DND-41 (cell line): ENCODE results near the gene MYO16.

Experiments used
- ATAC-seq: fragments of 200-7000 bp; cut with Tn5 transposase; 3 replicates; pipeline ENCODE4 v1.9.1; 2021; ENCODE audit warnings: low read depth; ENCODE audit not compliant: insufficient read depth
- DNase-seq: peaks from one replicate; pipeline ENCODE4 v3.0.0-alpha.2; 2020
- H2AFZ ChIP-seq: 2 replicates; pipeline ENCODE4 v1.6.0; 2012; ENCODE audit warnings: low read depth, low read length
- H3K27ac ChIP-seq: 2 replicates; pipeline ENCODE4 v1.5.1; 2012; ENCODE audit warnings: low read length, inconsistent platforms
- H3K27me3 ChIP-seq: fragments of 200-600 bp; sonication (generic); 2 replicates; pipeline ENCODE4 v1.6.0; 2012; ENCODE audit warnings: low read length, mild to moderate bottlenecking, inconsistent platforms; ENCODE audit not compliant: insufficient read depth, poor library complexity
- H3K36me3 ChIP-seq: 2 replicates; pipeline ENCODE4 v1.5.1; 2012; ENCODE audit warnings: low read length, inconsistent platforms; ENCODE audit not compliant: insufficient read depth
- H3K4me1 ChIP-seq: 2 replicates; pipeline ENCODE4 v1.5.1; 2012; ENCODE audit warnings: mild to moderate bottlenecking, low read length; ENCODE audit not compliant: insufficient read depth
- H3K4me2 ChIP-seq: 2 replicates; pipeline ENCODE4 v1.6.0; 2012; ENCODE audit warnings: mild to moderate bottlenecking, moderate library complexity, low read length, inconsistent platforms; ENCODE audit not compliant: insufficient read depth
- H3K4me3 ChIP-seq, 2 experiments: fragments of 200-600 bp in 1 of 2; shearing (Covaris generic) in 1 of 2; 2 replicates each; pipeline ENCODE4 v1.5.1; 2012 to 2016; ENCODE audit warnings: inconsistent platforms in 2 of 2, low read length in 2 of 2, mild to moderate bottlenecking in 2 of 2, low read depth in 1 of 2, moderate library complexity in 1 of 2
- H3K79me2 ChIP-seq: 2 replicates; pipeline ENCODE4 v1.6.0; 2012; ENCODE audit warnings: low read length, inconsistent platforms; ENCODE audit not compliant: insufficient read depth
- H3K9ac ChIP-seq: 2 replicates; pipeline ENCODE4 v1.6.0; 2012; ENCODE audit warnings: low read depth, mild to moderate bottlenecking, inconsistent platforms, low read length, moderate library complexity
- H3K9me3 ChIP-seq: 2 replicates; pipeline ENCODE4 v1.5.1; 2012; ENCODE audit warnings: low read length, moderate library complexity, mild to moderate bottlenecking, inconsistent platforms; ENCODE audit not compliant: insufficient read depth, severe bottlenecking
- H4K20me1 ChIP-seq: 2 replicates; pipeline ENCODE4 v1.6.0; 2012; ENCODE audit warnings: low read length; ENCODE audit not compliant: insufficient read depth
- CTCF ChIP-seq: IDR thresholded peaks from 2 replicates; pipeline ENCODE4 v1.5.1; 2012; ENCODE audit warnings: borderline replicate concordance, low read length, moderate library complexity, mild to moderate bottlenecking; ENCODE audit not compliant: poor library complexity, severe bottlenecking; ENCODE audit errors: extremely low read depth
- EZH2 ChIP-seq: IDR thresholded peaks from 3 replicates; pipeline ENCODE4 v1.6.1; 2012; ENCODE audit warnings: borderline replicate concordance, low read depth, mild to moderate bottlenecking, moderate library complexity, low read length, inconsistent platforms; ENCODE audit not compliant: severe bottlenecking

The MYO16 gene

DNA sequence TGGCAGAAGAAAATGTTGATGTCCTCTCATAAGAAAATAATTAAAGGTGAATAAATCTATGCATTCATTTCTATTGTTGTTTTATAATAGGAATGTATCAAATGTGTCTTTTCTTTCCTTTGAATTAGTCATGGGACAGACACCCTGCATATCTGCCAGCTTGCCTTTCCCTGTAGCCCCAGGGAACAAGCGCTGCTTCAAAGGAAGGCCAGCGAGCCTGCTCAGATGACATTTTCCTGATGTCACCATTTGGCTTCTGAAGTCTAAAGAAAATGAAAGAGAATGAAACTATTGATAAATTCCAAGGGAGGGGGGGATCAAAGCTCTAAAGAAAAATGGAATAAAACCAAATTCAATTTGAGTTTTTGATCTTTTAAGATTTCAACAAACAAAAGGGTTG is 582.2 kb downstream of the MYO16 start:
- no peak for DNase-seq
- TF ChIP-seq EZH2 (no peak), CTCF (no peak)
- H3K36me3 ChIP-seq = no peaks in the 10 kb centered on the region
- H3K9me3 ChIP-seq = no peaks in the 10 kb centered on the region
- no peak overlapping the region for H3K4me2 ChIP-seq
- no peaks in the 10 kb centered on the region for H3K27me3 ChIP-seq
- H3K27ac ChIP-seq = no peak overlapping the region
- ATAC-seq = no peak
- H2AFZ ChIP-seq = no peak overlapping the region
- H3K4me1 ChIP-seq = peaks cover 12% of the 10 kb centered on the region
- no peaks in the 10 kb centered on the region for H3K79me2 ChIP-seq
- no peaks in the 10 kb centered on the region for H4K20me1 ChIP-seq
- no peak overlapping the region for H3K4me3 ChIP-seq
- H3K9ac ChIP-seq = no peak overlapping the region

DNA sequence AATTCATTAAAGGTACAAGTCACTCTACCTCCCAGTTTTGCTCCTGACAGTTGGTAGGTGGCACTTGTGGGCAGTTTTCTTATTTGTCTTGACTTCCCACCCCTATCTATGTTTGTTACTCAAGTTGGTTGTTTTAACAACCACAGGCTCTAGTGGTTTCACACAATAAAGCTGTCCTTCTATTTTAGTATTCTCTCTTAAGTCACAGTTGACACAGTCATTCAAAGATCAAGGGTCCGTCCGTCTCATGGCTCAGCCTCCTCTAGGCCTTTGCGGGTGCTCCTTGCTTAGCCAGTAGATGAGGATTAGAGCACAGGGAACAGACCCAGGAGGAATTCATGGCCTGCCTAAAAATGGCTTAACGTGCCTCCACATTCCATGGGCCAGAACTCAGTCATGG is 583.2 kb downstream of the MYO16 start:
- no peak for ATAC-seq

DNA sequence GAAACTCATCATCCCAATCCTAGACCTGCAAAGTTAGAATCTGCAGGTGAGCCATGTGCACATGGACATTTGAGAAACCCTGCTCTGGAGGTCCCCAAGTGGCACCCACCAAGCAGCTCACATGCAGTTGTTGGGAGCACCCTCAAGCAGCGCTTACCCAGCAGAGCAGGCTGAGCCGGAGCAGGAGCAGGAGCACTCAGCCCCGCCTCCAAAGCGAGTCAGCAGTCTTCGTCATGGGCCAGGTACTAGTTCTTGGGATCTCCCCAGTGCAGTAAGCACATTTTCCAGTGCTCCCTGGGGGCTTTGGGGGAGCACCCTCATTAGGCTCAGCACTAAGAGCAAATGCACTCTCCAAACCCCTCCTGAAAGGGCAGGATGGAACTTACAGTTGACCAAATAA is 584.3 kb downstream of the MYO16 start:
- no peak overlapping the region for H3K4me2 ChIP-seq

More for the DNA sequence above, 583.2 kb downstream of the MYO16 start:
- Histone ChIP-seq H3K79me2 (no peaks in the 10 kb centered on the region), H3K4me3 (no peak overlapping the region), H3K27me3 (no peaks in the 10 kb centered on the region), H2AFZ (no peak overlapping the region), H4K20me1 (no peaks in the 10 kb centered on the region), H3K27ac (no peak overlapping the region), H3K4me1 (peaks cover 2% of the 10 kb centered on the region), H3K9ac (no peak overlapping the region), H3K4me2 (no peak overlapping the region), H3K36me3 (no peaks in the 10 kb centered on the region), H3K9me3 (no peaks in the 10 kb centered on the region)
- no peak for TF ChIP-seq EZH2
- no peak for TF ChIP-seq CTCF
- DNase-seq = no peak

More for the DNA sequence above, 584.3 kb downstream of the MYO16 start:
- H3K4me3 ChIP-seq = no peak overlapping the region
- no peaks in the 10 kb centered on the region for H3K9me3 ChIP-seq
- H3K27ac ChIP-seq = no peak overlapping the region
- H4K20me1 ChIP-seq = no peaks in the 10 kb centered on the region
- H3K79me2 ChIP-seq = no peaks in the 10 kb centered on the region
- H3K9ac ChIP-seq = no peak overlapping the region
- H3K36me3 ChIP-seq = no peaks in the 10 kb centered on the region
- H3K4me1 ChIP-seq = no peaks in the 10 kb centered on the region
- no peaks in the 10 kb centered on the region for H3K27me3 ChIP-seq
- no peak for ATAC-seq
- no peak for DNase-seq
- no peak overlapping the region for H2AFZ ChIP-seq
- TF ChIP-seq CTCF (no peak), EZH2 (no peak)
